ENCODE results near the gene CEACAM19. TPM values are rescaled to one million over a fixed set of nuclear protein-coding genes. Genes with fewer than 3 reads are reported as not detected.

Gene CEACAM19
- total RNA-seq, 2 donors from 2014 or later: 0.27 to 0.39 TPM

DNA sequence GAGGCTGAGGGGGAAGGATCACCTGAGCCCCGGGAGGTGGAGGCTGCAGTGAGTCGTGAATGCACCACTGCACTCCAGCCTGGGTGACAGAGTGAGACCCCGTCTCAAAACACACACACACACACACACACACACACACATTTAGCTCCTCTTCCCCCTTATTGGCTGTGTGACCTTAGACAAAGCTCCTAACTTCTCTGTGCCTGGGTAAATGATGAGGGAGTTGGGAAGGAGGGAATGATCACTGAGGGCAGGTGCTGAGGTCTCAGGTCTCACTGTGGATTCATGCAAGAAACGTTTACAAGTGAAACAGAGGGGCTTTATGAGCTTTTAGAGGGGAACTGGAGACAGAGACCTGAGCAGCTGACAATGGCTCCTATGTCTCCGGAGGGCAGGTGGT, 60.3 kb downstream of the CEACAM19 start:
- Mint-ChIP-seq H3K27me3 (no peaks in the 10 kb centered on the region), H3K27ac (no peak overlapping the region), H3K36me3 (ENCODE audit: low read depth) (peaks cover 3% of the 10 kb centered on the region), H3K4me3 (no peak overlapping the region), H3K4me1 (peaks cover 12% of the 10 kb centered on the region)
- ATAC-seq (no peak), DNase-seq (no peak)
- no peaks in the 10 kb centered on the region for H3K9me3 ChIP-seq (ENCODE audit: control insufficient read depth, low read length, poor library complexity, severe bottlenecking)

DNA sequence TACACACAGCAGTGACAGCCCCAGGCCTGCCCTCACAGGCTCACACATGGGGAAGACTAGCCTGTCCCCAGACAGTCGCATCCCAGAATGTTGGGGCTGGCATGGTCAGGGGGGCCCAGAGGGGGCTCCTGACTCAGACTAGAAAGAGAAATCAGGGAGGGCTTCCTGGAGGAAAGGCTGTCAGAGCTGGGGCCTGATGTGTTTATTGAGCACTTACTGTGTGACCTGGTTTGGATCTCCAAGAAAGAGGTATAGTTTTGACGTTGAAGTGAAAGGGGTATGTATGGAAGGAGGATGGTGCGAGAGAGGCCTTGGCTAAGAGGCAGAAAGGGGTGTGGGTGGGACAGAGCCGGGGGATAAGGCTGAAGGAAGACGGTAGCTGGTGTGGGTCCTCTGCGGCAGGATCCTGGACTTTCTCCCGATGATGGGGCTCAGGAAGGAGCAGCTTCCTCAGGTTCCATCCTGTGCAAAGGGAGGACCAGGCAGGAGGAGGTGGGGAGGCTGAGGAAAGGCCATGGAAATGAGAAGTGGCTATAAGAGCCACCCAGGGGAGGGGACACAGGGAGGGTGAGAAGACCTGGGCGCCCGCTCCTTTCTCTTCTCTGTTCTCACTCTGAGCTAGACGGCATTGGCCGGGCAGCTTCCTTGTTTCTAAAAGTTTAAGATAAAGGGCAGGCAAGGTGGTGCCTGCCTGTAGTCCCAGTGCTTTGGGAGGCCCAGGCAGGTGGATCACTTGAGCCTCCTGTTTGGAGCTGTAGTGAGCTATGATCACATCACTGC, 61.1 kb downstream of the CEACAM19 start:
- H3K27ac Mint-ChIP-seq: no peak overlapping the region
- no peak overlapping the region for H3K4me3 Mint-ChIP-seq
- DNase-seq: no peak

More for the DNA sequence above, 61.1 kb downstream of the CEACAM19 start:
- Mint-ChIP-seq H3K4me1 (peaks cover 12% of the 10 kb centered on the region), H3K27me3 (no peaks in the 10 kb centered on the region), H3K36me3 (ENCODE audit: low read depth) (peaks cover 3% of the 10 kb centered on the region)
- no peak for ATAC-seq
- H3K9me3 ChIP-seq (ENCODE audit: control insufficient read depth, low read length, poor library complexity, severe bottlenecking): no peaks in the 10 kb centered on the region

Other genes with a start within 250 kb of the CEACAM19 start
- gene ZNF229, start 223.0 kb upstream of the CEACAM19 start, total RNA-seq: under 1 TPM in 1 of 2 donors, not detected in 1; 0.25 TPM
- 1 to 10 TPM; 5.8 to 6.2 TPM for gene ZNF180, start 171.0 kb upstream of the CEACAM19 start, total RNA-seq
- not detected for gene CEACAM20, start 141.8 kb upstream of the CEACAM19 start, total RNA-seq
- not detected for gene IGSF23, start 57.9 kb upstream of the CEACAM19 start, total RNA-seq
- gene PVR, start 27.6 kb upstream of the CEACAM19 start, total RNA-seq: under 1 TPM; 0.70 to 0.94 TPM
- gene CEACAM16, start 27.7 kb downstream of the CEACAM19 start, total RNA-seq: not detected
- 100 to 1,000 TPM; 149 to 168 TPM for gene BCL3, start 77.2 kb downstream of the CEACAM19 start, total RNA-seq
- gene CBLC, start 106.4 kb downstream of the CEACAM19 start, total RNA-seq: not detected
- gene BCAM, start 137.6 kb downstream of the CEACAM19 start, total RNA-seq: not detected
- gene NECTIN2, start 174.8 kb downstream of the CEACAM19 start, total RNA-seq: 1 to 10 TPM; 2.5 to 5.2 TPM
- 10 to 100 TPM; 29.0 to 34.8 TPM for gene TOMM40, start 219.8 kb downstream of the CEACAM19 start, total RNA-seq
- gene APOE, start 234.3 kb downstream of the CEACAM19 start, total RNA-seq: 1 to 10 TPM; 1.3 to 2.0 TPM
- not detected for gene APOC1, start 243.1 kb downstream of the CEACAM19 start, total RNA-seq